ENCODE data around the gene ZNF26. TPM values are rescaled to one million over a fixed set of nuclear protein-coding genes. Genes with fewer than 3 reads are reported as not detected.

ZNF26 gene
- total RNA-seq, 6 experiments from 2014 or later = 3.2 to 14.9 (median 3.9) TPM

- H3K9me3 ChIP-seq = peaks cover 0 to 37% (median 11%) of the 10 kb centered on the region in 4 donors
- H3K4me3 ChIP-seq = no peak overlapping the region
- ATAC-seq (no peak), DNase-seq (no peak)
- H3K27ac ChIP-seq = no peak overlapping the region
- H3K4me1 ChIP-seq = no peaks in the 10 kb centered on the region
- intact Hi-C loops (cut with DNase I) = no loop called here
- H3K27me3 ChIP-seq = no peaks in the 10 kb centered on the region
- no peak for TF ChIP-seq CTCF (IDR thresholded peaks at IDR 0.05)
- TF ChIP-seq POLR2A (IDR thresholded peaks at IDR 0.05) = no peak
- 98% methylated on average over 23 of the region's 34 CpGs for WGBS (ENCODE audit: insufficient coverage, low coverage, low lambda C conversion rate, missing lambda C conversion rate)
- H3K36me3 ChIP-seq = peaks cover 0 to 43% (median 26%) of the 10 kb centered on the region in 4 donors
These were observed 44.7 kb upstream of the ZNF26 start for GRCh38 chr12:132941336-132941954.

- Histone ChIP-seq H3K9me3 (peaks cover 0 to 30% (median 11%) of the 10 kb centered on the region in 4 donors), H3K4me1 (no peaks in the 10 kb centered on the region), H3K27me3 (no peaks in the 10 kb centered on the region), H3K4me3 (no peak overlapping the region), H3K36me3 (peaks cover 0 to 49% (median 26%) of the 10 kb centered on the region in 4 donors), H3K27ac (no peak overlapping the region)
- TF ChIP-seq POLR2A (IDR thresholded peaks at IDR 0.05) = no peak
- TF ChIP-seq CTCF (IDR thresholded peaks at IDR 0.05) = no peak
- ATAC-seq (no peak), DNase-seq (no peak)
- intact Hi-C loops (cut with DNase I) = no loop called here
- WGBS (ENCODE audit: insufficient coverage, low coverage, low lambda C conversion rate, missing lambda C conversion rate) = 67% methylated on average over 1 of the region's 13 CpGs
These were observed 43.6 kb upstream of the ZNF26 start for GRCh38 chr12:132942611-132943010.

DNA sequence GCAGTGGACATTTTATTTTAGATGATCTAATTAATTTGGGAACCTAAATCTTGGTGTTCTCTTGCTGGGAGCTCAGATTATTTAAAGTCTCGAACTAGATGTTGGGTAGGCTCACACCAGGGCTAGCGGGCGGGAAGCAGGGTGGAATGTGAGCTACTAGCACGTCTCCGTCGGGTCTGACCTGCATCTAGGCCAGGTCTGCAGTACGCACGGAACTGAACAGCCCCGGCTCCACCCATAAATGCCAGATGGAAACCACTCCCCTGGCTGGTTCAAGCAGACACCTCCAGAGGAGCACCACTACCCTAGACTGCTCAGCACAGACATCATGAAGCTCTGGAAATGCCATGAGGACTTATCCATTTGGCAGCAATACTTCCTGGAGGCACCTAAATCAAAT lies 40.4 kb upstream of the ZNF26 start:
- Histone ChIP-seq H3K36me3 (peaks cover 0 to 57% (median 26%) of the 10 kb centered on the region in 4 donors), H3K9me3 (peaks cover 0 to 31% (median 16%) of the 10 kb centered on the region in 4 donors), H3K4me1 (no peaks in the 10 kb centered on the region), H3K27me3 (no peaks in the 10 kb centered on the region), H3K4me3 (no peak overlapping the region), H3K27ac (no peak overlapping the region)
- no peak for DNase-seq
- no peak for ATAC-seq
- intact Hi-C loops (cut with DNase I) = no loop called here
- TF ChIP-seq CTCF (IDR thresholded peaks at IDR 0.05) (no peak), POLR2A (IDR thresholded peaks at IDR 0.05) (no peak)
- WGBS (ENCODE audit: insufficient coverage, low coverage, low lambda C conversion rate, missing lambda C conversion rate) = 80% methylated on average over 1 of the region's 9 CpGs

GRCh38 chr12:132946246-132946820 lies 39.8 kb upstream of the ZNF26 start:
- H3K4me1 ChIP-seq = no peaks in the 10 kb centered on the region
- peaks cover 0 to 27% (median 16%) of the 10 kb centered on the region in 4 donors for H3K9me3 ChIP-seq
- whole genome bisulfite sequencing (ENCODE audit: insufficient coverage, low coverage, low lambda C conversion rate, missing lambda C conversion rate) = 97% methylated on average over 3 of the region's 8 CpGs
- ATAC-seq = no peak
- peaks cover 0 to 54% (median 26%) of the 10 kb centered on the region in 4 donors for H3K36me3 ChIP-seq
- intact Hi-C loops (cut with DNase I) = no loop called here
- no peak overlapping the region for H3K4me3 ChIP-seq
- no peak overlapping the region for H3K27ac ChIP-seq
- no peak for TF ChIP-seq POLR2A (IDR thresholded peaks at IDR 0.05)
- TF ChIP-seq CTCF (IDR thresholded peaks at IDR 0.05) = no peak
- no peaks in the 10 kb centered on the region for H3K27me3 ChIP-seq
- no peak for DNase-seq
